CD1c-positive myeloid dendritic cell (primary cell): ENCODE measurements around the gene SPEF1.
"Not testable (repeated sequence)": the region's sequence is repeated elsewhere in the genome, so short reads cannot be mapped to it uniquely, and the experiment has no call there.

ENCODE experiments used
- DNase-seq: peaks from one replicate; pipeline ENCODE4 v3.0.0-alpha.2; 2016; ENCODE audit errors: extremely low spot score

The SPEF1 gene

GRCh38 chr20:3811467-3812258, 30.4 kb upstream of the SPEF1 start:
- peak; percentile 95 for DNase-seq

GRCh38 chr20:3808544-3808943, 27.3 kb upstream of the SPEF1 start:
- no peak for DNase-seq

GRCh38 chr20:3804781-3805180, 23.5 kb upstream of the SPEF1 start:
- no peak for DNase-seq

- DNase-seq: no peak
Measured at GRCh38 chr20:3804254-3804751, 23.1 kb upstream of the SPEF1 start.

- no peak for DNase-seq
Measured at GRCh38 chr20:3803854-3804253, 22.6 kb upstream of the SPEF1 start.

- no peak for DNase-seq
Measured at GRCh38 chr20:3803289-3803688, 22.0 kb upstream of the SPEF1 start.

GRCh38 chr20:3802524-3803239, 21.4 kb upstream of the SPEF1 start:
- DNase-seq: no peak

GRCh38 chr20:3801846-3802245, 20.6 kb upstream of the SPEF1 start:
- DNase-seq: no peak

- no peak for DNase-seq
Measured at GRCh38 chr20:3801299-3801698, 20.1 kb upstream of the SPEF1 start.

- no peak for DNase-seq
Measured at GRCh38 chr20:3800878-3801260, 19.6 kb upstream of the SPEF1 start.

- DNase-seq: no peak
Measured at GRCh38 chr20:3800256-3800877, 19.1 kb upstream of the SPEF1 start.

GRCh38 chr20:3798908-3799248, 17.6 kb upstream of the SPEF1 start:
- DNase-seq: no peak

- no peak for DNase-seq
Measured at GRCh38 chr20:3798373-3798768, 17.1 kb upstream of the SPEF1 start.

- DNase-seq: no peak
Measured at GRCh38 chr20:3797592-3798372, 16.5 kb upstream of the SPEF1 start.

- DNase-seq: no peak
Measured at GRCh38 chr20:3797226-3797545, 15.9 kb upstream of the SPEF1 start.

GRCh38 chr20:3796477-3797225, 15.4 kb upstream of the SPEF1 start:
- no peak for DNase-seq

GRCh38 chr20:3795511-3796468, 14.5 kb upstream of the SPEF1 start, which contains the start of gene CDC25B:
Gene CDC25B (plus strand): TSS chr20:3796310. CDS start chr20:3796532, 222 bp downstream.
- DNase-seq: peak; percentile 91

GRCh38 chr20:3794701-3795420, 13.6 kb upstream of the SPEF1 start:
- DNase-seq: no peak

- not testable (repeated sequence) for DNase-seq
Measured at GRCh38 chr20:3794168-3794567, 12.9 kb upstream of the SPEF1 start.
